ENCODE data around the gene PRUNE2.

The PRUNE2 gene

GRCh38 chr9:76580188-76580587, 325.7 kb downstream of the PRUNE2 start:
- no peak for DNase-seq (ENCODE audit: low read depth in 3 of 3, low spot score in 1 of 3)

GRCh38 chr9:76576344-76576743, 329.6 kb downstream of the PRUNE2 start:
- DNase-seq (ENCODE audit: low read depth in 3 of 3, low spot score in 1 of 3) = peak in 2 of 3 donors; percentile 1 to 13

- DNase-seq (ENCODE audit: low read depth in 3 of 3, low spot score in 1 of 3) = no peak
Measured at GRCh38 chr9:76575761-76576160, 330.2 kb downstream of the PRUNE2 start.

GRCh38 chr9:76573905-76574760, 331.8 kb downstream of the PRUNE2 start:
- no peak for DNase-seq (ENCODE audit: low read depth in 3 of 3, low spot score in 1 of 3)

GRCh38 chr9:76573408-76573807, 332.5 kb downstream of the PRUNE2 start:
- no peak for DNase-seq (ENCODE audit: low read depth in 3 of 3, low spot score in 1 of 3)

- DNase-seq (ENCODE audit: low read depth in 3 of 3, low spot score in 1 of 3) = no peak
Measured at GRCh38 chr9:76572151-76572550, 333.8 kb downstream of the PRUNE2 start.

- no peak for DNase-seq (ENCODE audit: low read depth in 3 of 3, low spot score in 1 of 3)
Measured at GRCh38 chr9:76571743-76572146, 334.2 kb downstream of the PRUNE2 start.

- DNase-seq (ENCODE audit: low read depth in 3 of 3, low spot score in 1 of 3) = no peak
Measured at GRCh38 chr9:76571288-76571687, 334.6 kb downstream of the PRUNE2 start.

- no peak for DNase-seq (ENCODE audit: low read depth in 3 of 3, low spot score in 1 of 3)
Measured at GRCh38 chr9:76570826-76571225, 335.1 kb downstream of the PRUNE2 start.

- DNase-seq (ENCODE audit: low read depth in 3 of 3, low spot score in 1 of 3) = no peak
Measured at GRCh38 chr9:76567086-76567485, 338.8 kb downstream of the PRUNE2 start.

GRCh38 chr9:76564297-76564696, 341.6 kb downstream of the PRUNE2 start:
- no peak for DNase-seq (ENCODE audit: low read depth in 3 of 3, low spot score in 1 of 3)

- no peak for DNase-seq (ENCODE audit: low read depth in 3 of 3, low spot score in 1 of 3)
Measured at GRCh38 chr9:76562511-76562911, 343.4 kb downstream of the PRUNE2 start.

GRCh38 chr9:76561900-76562299, 344.0 kb downstream of the PRUNE2 start:
- DNase-seq (ENCODE audit: low read depth in 3 of 3, low spot score in 1 of 3) = no peak
